GM10248 (cell line): ENCODE data around the gene TAS1R1.
"Not testable (repeated sequence)": the region's sequence is repeated elsewhere in the genome, so short reads cannot be mapped to it uniquely, and the experiment has no call there.

ENCODE experiments used
- CTCF ChIA-PET: fragments of 300-600 bp; sonication (Branson Sonifier 250); formaldehyde crosslinking; extraction: SDS; loops from one replicate; lab custom pipeline; 2021; ENCODE audit warnings: antibody characterized with exemption; lab: Yijun Ruan, JAX
- POLR2A ChIA-PET: fragments of 350-650 bp; sonication (Branson Sonifier 250); formaldehyde crosslinking; extraction: SDS; loops from one replicate; lab custom pipeline; 2020; ENCODE audit warnings: antibody characterized with exemption; lab: Yijun Ruan, JAX
- DNase-seq: peaks from one replicate; pipeline ENCODE4 v3.0.0; 2012; ENCODE audit errors: extremely low spot score
- CTCF ChIP-seq: IDR thresholded peaks from 2 replicates; pipeline ENCODE4 v1.5.1; 2012; ENCODE audit warnings: mild to moderate bottlenecking, low read depth; ENCODE audit errors: extremely low read depth, missing control alignments, control extremely low read depth

Gene TAS1R1

DNA sequence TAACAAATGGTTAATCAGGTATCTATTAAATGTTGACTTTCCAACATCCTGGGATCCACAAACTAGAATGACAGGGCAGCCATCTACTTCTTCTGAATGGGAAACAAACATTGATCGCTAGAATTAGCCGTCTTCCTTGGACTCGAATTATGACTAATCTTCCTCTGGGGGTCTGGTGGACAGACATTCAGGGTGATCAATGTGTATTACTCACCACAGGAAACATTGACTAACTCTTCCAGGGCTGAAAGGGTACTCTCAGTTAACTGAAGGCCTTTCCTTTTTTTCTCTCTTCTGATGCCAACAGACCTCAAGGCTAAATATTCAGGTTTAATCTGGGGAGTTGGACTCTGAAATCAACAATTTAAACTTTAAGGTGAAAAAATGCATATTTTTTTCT lies 10.3 kb upstream of the TAS1R1 start:
- ChIA-PET CTCF (no interaction called here), POLR2A (no interaction called here)
- DNase-seq: no peak
- TF ChIP-seq CTCF: no peak

DNA sequence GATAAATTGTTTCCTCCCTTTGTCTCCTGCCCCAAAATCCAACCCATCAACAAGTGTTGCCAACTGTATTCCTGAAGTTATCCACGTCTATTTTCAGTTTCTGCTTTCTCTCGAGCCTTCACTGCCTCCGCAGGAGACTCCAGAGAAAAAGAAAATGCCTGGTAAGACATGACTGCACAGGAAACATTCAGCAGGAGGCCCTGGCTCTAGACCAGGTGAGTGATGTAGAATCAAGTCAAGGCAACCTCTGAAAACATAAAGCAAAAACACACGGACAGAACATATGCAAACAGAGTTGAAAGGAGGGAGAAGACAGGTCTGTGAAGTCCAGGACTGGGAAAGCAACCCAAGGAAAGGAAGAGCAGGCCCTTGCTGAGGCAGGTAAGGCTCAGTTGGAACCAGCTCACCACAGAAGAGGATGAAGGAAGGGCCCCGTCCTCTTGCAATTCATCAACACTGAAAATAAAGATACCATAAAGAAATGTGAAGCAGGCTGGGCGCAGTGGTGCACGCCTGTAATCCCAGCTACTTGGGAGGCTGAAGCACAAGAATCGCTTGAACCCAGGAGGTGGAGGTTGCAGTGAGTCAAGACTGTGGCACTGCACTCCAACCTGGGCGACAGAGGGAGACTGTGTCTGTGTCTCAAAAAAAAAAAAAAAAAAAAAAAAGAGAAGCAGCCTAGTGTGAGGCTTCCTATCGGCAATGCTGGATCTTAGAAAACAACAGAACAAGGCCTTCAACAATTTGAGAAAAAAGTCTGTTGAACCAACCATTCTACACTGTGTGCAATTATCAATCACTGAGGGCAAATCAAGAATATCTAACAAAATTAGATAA lies 9.6 kb upstream of the TAS1R1 start:
- TF ChIP-seq CTCF: no peak
- POLR2A ChIA-PET: interaction anchor here (0.6 kb wide), 1 partner anchor 27 kb away, joined by 3 read pairs; no protein-coding TSS in a partner anchor
- DNase-seq: no peak
- CTCF ChIA-PET: no interaction called here

GRCh38 chr1:6546326-6546725 lies 8.8 kb upstream of the TAS1R1 start:
- no peak for TF ChIP-seq CTCF
- no peak for DNase-seq
- ChIA-PET POLR2A (interaction anchor here (0.6 kb wide), 1 partner anchor 28 kb away, joined by 3 read pairs; no protein-coding TSS in a partner anchor), CTCF (no interaction called here)

DNA sequence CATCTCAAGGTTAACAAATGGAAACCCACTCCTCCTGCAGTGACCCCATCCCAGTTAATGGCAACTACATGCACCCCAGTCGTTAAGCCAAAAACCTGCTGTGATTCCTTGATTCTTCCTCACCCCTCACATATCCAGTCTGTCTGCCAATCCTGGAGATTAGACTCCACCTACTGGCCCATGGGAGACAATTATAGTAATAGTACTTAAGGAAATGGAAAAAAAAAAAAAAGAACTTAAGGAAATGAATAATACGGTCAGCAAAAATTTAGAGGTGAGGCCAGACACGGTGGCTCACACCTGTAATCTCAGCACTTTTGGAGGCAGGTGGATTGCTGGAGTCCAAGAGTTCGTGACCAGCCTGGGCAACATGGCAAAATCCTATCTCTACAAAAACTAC lies 7.8 kb upstream of the TAS1R1 start:
- no peak for DNase-seq
- POLR2A ChIA-PET: interaction anchor here (0.5 kb wide), 1 partner anchor 23 kb away, joined by 7 read pairs; no protein-coding TSS in a partner anchor
- TF ChIP-seq CTCF: no peak
- CTCF ChIA-PET: interaction anchor here (1.3 kb wide), 1 partner anchor 20 kb away, joined by 3 read pairs; no protein-coding TSS in a partner anchor

DNA sequence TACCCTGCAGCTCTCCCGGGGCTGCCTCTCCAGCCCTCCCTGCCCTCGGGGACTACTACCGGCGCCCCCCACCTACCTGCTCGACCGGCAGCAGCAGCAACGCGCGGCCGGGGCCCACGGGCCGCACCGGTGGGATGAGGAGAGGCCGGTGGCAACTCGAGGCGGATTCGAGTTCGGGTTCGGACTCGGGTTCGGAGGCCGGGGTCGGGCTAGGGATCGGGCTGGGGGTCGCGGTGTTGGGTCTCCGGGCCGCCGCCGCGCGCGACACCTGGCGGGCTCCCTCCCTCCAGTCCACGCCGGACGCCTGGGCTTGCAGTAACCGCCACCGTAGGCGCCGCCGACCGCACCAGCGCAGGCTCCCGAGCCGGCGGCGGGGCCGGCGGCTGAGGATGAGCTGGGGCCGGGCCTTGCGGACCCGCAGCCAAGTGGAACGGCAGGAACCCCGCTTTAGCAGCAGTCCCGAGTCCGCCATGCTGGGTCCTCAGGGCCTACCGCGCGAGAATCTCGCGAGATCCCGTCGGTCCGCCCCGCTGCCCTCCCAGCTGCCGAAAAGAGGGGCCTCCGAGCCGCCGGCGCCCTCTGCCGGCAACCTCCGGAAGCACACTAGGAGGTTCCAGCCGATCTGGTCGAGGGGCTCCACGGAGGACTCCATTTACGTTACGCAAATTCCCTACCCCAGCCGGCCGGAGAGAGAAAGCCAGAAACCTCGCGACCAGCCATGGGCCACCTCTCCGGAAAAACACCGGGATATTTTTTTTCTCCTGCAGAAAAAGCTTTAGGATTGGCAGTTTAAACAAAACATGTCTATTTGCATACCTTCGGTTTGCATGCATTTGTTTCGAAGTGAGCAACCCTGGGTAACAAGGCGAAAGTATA lies 838 bp upstream of the TAS1R1 start, which contains the start of gene NOL9:
Gene NOL9 (minus strand): TSS at position 483 of the 876 bp plus-strand sequence. CDS start 11 bp downstream, at position 472.
- CTCF ChIA-PET: interaction anchor here (0.6 to 4.2 kb wide), 43 partner anchors 9 to 654 kb away, joined by 3 to 24 read pairs (median 4); partner anchors contain the start of genes RNF207 and ZBTB48
- TF ChIP-seq CTCF: peak; percentile 92
- peak; percentile 99 for DNase-seq
- POLR2A ChIA-PET: interaction anchor here (0.8 kb wide), 1 partner anchor 26 kb away, joined by 3 read pairs; the partner anchor contains the start of gene ZBTB48

DNA sequence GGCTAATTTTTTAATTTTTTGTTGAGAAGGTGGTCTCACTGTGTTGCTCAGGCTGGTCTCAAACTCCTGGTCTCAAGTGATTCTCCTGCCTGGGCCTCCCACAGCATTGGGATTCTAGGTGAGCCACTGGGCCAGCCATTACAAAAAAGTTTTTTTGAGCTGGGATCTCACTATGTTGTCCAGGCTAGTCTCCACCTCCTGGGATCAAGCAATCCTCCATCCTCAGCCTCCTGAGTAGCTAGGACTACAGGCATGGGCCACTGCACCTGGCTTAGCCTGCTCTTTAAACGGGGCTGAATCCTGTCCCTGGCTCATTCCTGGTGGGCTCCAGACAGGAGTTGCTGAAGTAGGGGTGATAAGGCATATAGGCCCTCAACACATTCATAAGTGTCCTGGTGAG lies 2.5 kb downstream of the TAS1R1 start:
- no peak for DNase-seq
- ChIA-PET CTCF (interaction anchor here (0.9 to 1.3 kb wide), 2 partner anchors 19 to 34 kb away, joined by 4 read pairs; no protein-coding TSS in a partner anchor), POLR2A (no interaction called here)
- no peak for TF ChIP-seq CTCF

- DNase-seq, POLR2A ChIA-PET, CTCF ChIA-PET: not testable (repeated sequence)
Observed at GRCh38 chr1:6559161-6559560, 4.1 kb downstream of the TAS1R1 start.
